HG02970 (cell line): ENCODE data around the gene TANC2.

Experiments used
- ATAC-seq: cut with Tn5 transposase; IDR thresholded peaks from one replicate; pipeline ENCODE4 v1.9.1; 2021; ENCODE audit warnings: mild to moderate bottlenecking, moderate library complexity, moderate number of reproducible peaks; ENCODE audit not compliant: unreplicated experiment, low FRiP score

The TANC2 gene

GRCh38 chr17:62998665-62999393 is 32.8 kb downstream of the TANC2 start:
- no peak for ATAC-seq

GRCh38 chr17:62999736-63000135 is 33.7 kb downstream of the TANC2 start:
- ATAC-seq = no peak

- ATAC-seq = no peak
Measured at GRCh38 chr17:63001689-63002394, 35.8 kb downstream of the TANC2 start.

- no peak for ATAC-seq
Measured at GRCh38 chr17:63002625-63003024, 36.6 kb downstream of the TANC2 start.

GRCh38 chr17:63015824-63016223 is 49.8 kb downstream of the TANC2 start:
- no peak for ATAC-seq
